Nephron (organoid): ENCODE results near the gene INO80D.

Experiments used
- H3K27ac Mint-ChIP-seq, 3 experiments: 2 replicates each; pipeline ENCODE4 v1.8.0; 2020; ENCODE audit warnings: mixed read lengths in 3 of 3, mild to moderate bottlenecking in 2 of 3, moderate library complexity in 1 of 3
- H3K27me3 Mint-ChIP-seq: 2 replicates; pipeline ENCODE4 v1.8.0; 2021; ENCODE audit warnings: low read depth, mild to moderate bottlenecking, moderate library complexity, mixed read lengths
- H3K36me3 Mint-ChIP-seq: 2 replicates; pipeline ENCODE4 v1.8.0; 2020; ENCODE audit warnings: low read depth, mixed read lengths
- H3K4me1 Mint-ChIP-seq: 2 replicates; pipeline ENCODE4 v1.8.0; 2020; ENCODE audit warnings: mixed read lengths
- H3K4me3 Mint-ChIP-seq, 3 experiments: 2 replicates each; pipeline ENCODE4 v1.8.0; 2020; ENCODE audit warnings: mild to moderate bottlenecking in 3 of 3, mixed read lengths in 3 of 3, moderate library complexity in 2 of 3
- H3K9me3 Mint-ChIP-seq: 2 replicates; pipeline ENCODE4 v1.8.0; 2020; ENCODE audit warnings: mixed read lengths
- TF ChIP-seq, protein P1 (sequence below), 3 experiments: fragments of 200-600 bp; sonication (generic); IDR thresholded peaks; one replicate each; pipeline ENCODE4 v1.5.0; 2021; ENCODE audit warnings: antibody characterized with exemption in 3 of 3; ENCODE audit not compliant: unreplicated experiment in 3 of 3

Gene INO80D

DNA sequence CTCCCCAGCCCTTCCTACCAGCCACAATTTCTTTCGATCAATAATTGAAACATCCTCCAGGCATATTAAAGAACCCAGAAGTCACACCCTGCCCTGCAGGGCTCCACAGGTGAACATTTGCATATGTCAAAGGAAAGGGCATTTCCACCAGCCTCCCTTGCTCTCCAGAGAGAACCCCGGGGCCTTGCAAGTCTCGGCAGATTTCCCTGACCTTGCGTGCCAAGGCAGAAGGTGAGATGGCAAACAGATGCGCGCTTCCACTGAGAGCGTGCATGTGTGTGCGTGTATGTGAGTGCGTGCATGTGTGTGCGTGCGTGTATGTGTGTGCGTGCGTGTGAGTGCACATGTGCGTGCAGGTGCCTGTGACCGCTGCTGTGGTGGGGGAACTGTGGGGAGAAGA lies 120.3 kb downstream of the INO80D start:
- H3K27me3 Mint-ChIP-seq: peaks cover 6% of the 10 kb centered on the region
- H3K27ac Mint-ChIP-seq: no peak overlapping the region
- H3K9me3 Mint-ChIP-seq: no peaks in the 10 kb centered on the region
- no peaks in the 10 kb centered on the region for H3K4me1 Mint-ChIP-seq
- H3K36me3 Mint-ChIP-seq: no peaks in the 10 kb centered on the region
- H3K4me3 Mint-ChIP-seq: no peak overlapping the region
- TF ChIP-seq, protein P1, sequence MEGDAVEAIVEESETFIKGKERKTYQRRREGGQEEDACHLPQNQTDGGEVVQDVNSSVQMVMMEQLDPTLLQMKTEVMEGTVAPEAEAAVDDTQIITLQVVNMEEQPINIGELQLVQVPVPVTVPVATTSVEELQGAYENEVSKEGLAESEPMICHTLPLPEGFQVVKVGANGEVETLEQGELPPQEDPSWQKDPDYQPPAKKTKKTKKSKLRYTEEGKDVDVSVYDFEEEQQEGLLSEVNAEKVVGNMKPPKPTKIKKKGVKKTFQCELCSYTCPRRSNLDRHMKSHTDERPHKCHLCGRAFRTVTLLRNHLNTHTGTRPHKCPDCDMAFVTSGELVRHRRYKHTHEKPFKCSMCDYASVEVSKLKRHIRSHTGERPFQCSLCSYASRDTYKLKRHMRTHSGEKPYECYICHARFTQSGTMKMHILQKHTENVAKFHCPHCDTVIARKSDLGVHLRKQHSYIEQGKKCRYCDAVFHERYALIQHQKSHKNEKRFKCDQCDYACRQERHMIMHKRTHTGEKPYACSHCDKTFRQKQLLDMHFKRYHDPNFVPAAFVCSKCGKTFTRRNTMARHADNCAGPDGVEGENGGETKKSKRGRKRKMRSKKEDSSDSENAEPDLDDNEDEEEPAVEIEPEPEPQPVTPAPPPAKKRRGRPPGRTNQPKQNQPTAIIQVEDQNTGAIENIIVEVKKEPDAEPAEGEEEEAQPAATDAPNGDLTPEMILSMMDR (IDR thresholded peaks at IDR 0.05; ENCODE audit: unreplicated experiment in 3 of 3): no peak

DNA sequence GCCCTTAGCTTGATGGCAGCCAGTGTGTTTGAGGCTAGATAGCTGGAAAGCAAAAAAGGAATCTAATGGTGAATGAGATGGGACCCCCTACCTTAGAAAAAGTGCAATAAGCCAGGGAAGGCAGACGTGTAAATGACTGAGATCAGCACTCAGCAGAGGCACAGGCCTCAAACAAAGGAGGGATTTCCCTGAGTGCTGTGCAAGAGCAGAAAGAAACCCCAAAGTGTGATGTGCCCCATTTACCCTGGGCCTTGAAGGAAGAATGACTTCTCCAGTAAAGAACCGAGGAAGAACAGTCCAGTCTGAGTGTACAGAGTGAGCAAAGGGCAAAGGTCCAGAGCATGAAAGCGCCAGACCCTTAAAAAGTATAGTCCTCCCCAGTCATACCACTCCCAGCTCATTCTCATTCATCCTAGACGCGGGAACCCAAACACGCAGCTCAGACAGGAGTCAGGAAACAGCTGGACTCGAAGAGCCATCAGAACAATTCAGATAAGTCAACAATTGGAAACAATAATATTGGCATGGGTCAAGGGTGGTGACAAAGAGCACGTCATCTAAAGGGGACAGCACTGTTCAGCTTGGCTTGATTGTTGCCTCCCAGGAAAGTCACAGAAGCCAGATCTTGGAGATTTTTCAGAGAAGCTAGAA lies 121.7 kb downstream of the INO80D start:
- peaks cover 9% of the 10 kb centered on the region for H3K27me3 Mint-ChIP-seq
- H3K27ac Mint-ChIP-seq: no peak overlapping the region
- H3K4me3 Mint-ChIP-seq: no peak overlapping the region
- no peaks in the 10 kb centered on the region for H3K9me3 Mint-ChIP-seq
- no peaks in the 10 kb centered on the region for H3K36me3 Mint-ChIP-seq
- no peaks in the 10 kb centered on the region for H3K4me1 Mint-ChIP-seq
- TF ChIP-seq, protein P1 (IDR thresholded peaks at IDR 0.05; ENCODE audit: unreplicated experiment in 3 of 3): no peak

- no peak overlapping the region for H3K27ac Mint-ChIP-seq
- H3K4me3 Mint-ChIP-seq: no peak overlapping the region
Measured at GRCh38 chr2:205959521-205959920, 126.5 kb downstream of the INO80D start.

GRCh38 chr2:205957452-205958154 lies 128.4 kb downstream of the INO80D start:
- H3K27me3 Mint-ChIP-seq: peaks cover 9% of the 10 kb centered on the region
- TF ChIP-seq, protein P1 (IDR thresholded peaks at IDR 0.05; ENCODE audit: unreplicated experiment in 3 of 3): no peak
- no peaks in the 10 kb centered on the region for H3K4me1 Mint-ChIP-seq
- no peaks in the 10 kb centered on the region for H3K36me3 Mint-ChIP-seq
- peaks cover 3% of the 10 kb centered on the region for H3K9me3 Mint-ChIP-seq
- H3K27ac Mint-ChIP-seq: no peak overlapping the region
- H3K4me3 Mint-ChIP-seq: no peak overlapping the region

More at GRCh38 chr2:205959521-205959920, 126.5 kb downstream of the INO80D start:
- no peaks in the 10 kb centered on the region for H3K4me1 Mint-ChIP-seq
- H3K9me3 Mint-ChIP-seq: no peaks in the 10 kb centered on the region
- H3K27me3 Mint-ChIP-seq: peaks cover 9% of the 10 kb centered on the region
- no peaks in the 10 kb centered on the region for H3K36me3 Mint-ChIP-seq
- TF ChIP-seq, protein P1 (IDR thresholded peaks at IDR 0.05; ENCODE audit: unreplicated experiment in 3 of 3): no peak

- no peaks in the 10 kb centered on the region for H3K36me3 Mint-ChIP-seq
- H3K27me3 Mint-ChIP-seq: peaks cover 6% of the 10 kb centered on the region
- no peak overlapping the region for H3K4me3 Mint-ChIP-seq
- H3K9me3 Mint-ChIP-seq: peaks cover 14% of the 10 kb centered on the region
- no peak overlapping the region for H3K27ac Mint-ChIP-seq
- TF ChIP-seq, protein P1 (IDR thresholded peaks at IDR 0.05; ENCODE audit: unreplicated experiment in 3 of 3): no peak
- H3K4me1 Mint-ChIP-seq: no peaks in the 10 kb centered on the region
Measured at GRCh38 chr2:205954707-205955106, 131.3 kb downstream of the INO80D start.
